Right lobe of liver (tissue), 6 donors: ENCODE measurements around the gene ZNF385B. TPM values are rescaled to one million over a fixed set of nuclear protein-coding genes. Genes with fewer than 3 reads are reported as not detected.

Experiments used
- ATAC-seq, 4 donors: fragments of 200-7000 bp; cut with Tn5 transposase; one replicate each; pipeline ENCODE4 v1.9.1; 2020; ENCODE audit warnings: mild to moderate bottlenecking in 4 of 4, moderate library complexity in 4 of 4
- DNase-seq, 3 donors: peaks; one replicate each; pipeline ENCODE4 v3.0.0-alpha.2; 2020
- H3K27ac ChIP-seq, 3 donors: fragments of 200-600 bp; one replicate each; pipeline ENCODE4 v1.8.0; 2022
- H3K27me3 ChIP-seq, 2 donors: fragments of 200-600 bp; one replicate each; pipeline ENCODE4 v1.8.0; 2022
- H3K36me3 ChIP-seq, 4 donors: fragments of 200-600 bp; sonication (generic) in 1 of 4; one replicate each; pipeline versions ENCODE4 v1.5.1 to v1.8.0; 2017 to 2022; ENCODE audit warnings: control low read depth in 1 of 4
- H3K4me1 ChIP-seq, 4 donors: fragments of 200-600 bp; sonication (generic) in 1 of 4; one replicate each; pipeline versions ENCODE4 v1.5.1 to v1.8.0; 2017 to 2022; ENCODE audit warnings: control low read depth in 1 of 4
- H3K4me3 ChIP-seq, 3 donors: fragments of 200-600 bp; one replicate each; pipeline ENCODE4 v1.8.0; 2022
- H3K9me3 ChIP-seq, 4 donors: fragments of 200-600 bp; sonication (generic) in 1 of 4; one replicate each; pipeline versions ENCODE4 v1.5.1 to v1.8.0; 2017 to 2022; ENCODE audit warnings: control low read depth in 1 of 4
- POLR2A ChIP-seq: fragments of 450-650 bp; IDR thresholded peaks from one replicate; pipeline ENCODE4 v1.6.1; 2017; ENCODE audit warnings: antibody characterized with exemption, mild to moderate bottlenecking
- WGBS: methylation state at CpG from one replicate; pipeline ENCODE4 v1.1.6; 2018; ENCODE audit warnings: low coverage, low lambda C conversion rate; ENCODE audit not compliant: insufficient coverage; ENCODE audit errors: missing lambda C conversion rate; 5-methylcytosine and 5-hydroxymethylcytosine counted together
- intact Hi-C, 2 donors: fragments of 100-400 bp; cut with DNase I; formaldehyde crosslinking; loops; one replicate each; pipeline versions ENCODE4 v1.11.2 to v1.14.1; 2022
- total RNA-seq, 6 experiments: library from RNA; depleted of rRNA in 2 of 6; stranded (reverse); fragments of >200 nt in 2 of 6; fragmentation: NEBNext Ultra II Directional in 3 of 6; extraction: Animal tissue kit (Norgen Biotek cat#: 25700) in 3 of 6; gene quantifications; one replicate each; pipeline versions ENCODE4 v1.1.0 to v1.2.4, GENCODE V29; 2016 to 2023
- TF ChIP-seq, protein P1 (sequence below), 4 donors: fragments of 200-600 bp in 3 of 4; fragments of 450-650 bp in 1 of 4; IDR thresholded peaks; one replicate each; pipeline versions ENCODE4 v1.5.1 to v1.8.0; 2016 to 2022; ENCODE audit warnings: antibody characterized with exemption in 4 of 4, mild to moderate bottlenecking in 2 of 4
- donor health status: DM: no; HTN: yes; CAD: no.
- donor health status: DM: no; HTN: no; CAD: no.
- donor health status: DM: no; HTN: no; CAD: no.
- donor health status: DM: no; HTN: yes; CAD: no.
- donor health status: DM: no; HTN: yes; CAD: no.

Gene ZNF385B
- total RNA-seq, 6 experiments from 2014 or later, result 3.9 to 15.7 (median 5.9) TPM

DNA sequence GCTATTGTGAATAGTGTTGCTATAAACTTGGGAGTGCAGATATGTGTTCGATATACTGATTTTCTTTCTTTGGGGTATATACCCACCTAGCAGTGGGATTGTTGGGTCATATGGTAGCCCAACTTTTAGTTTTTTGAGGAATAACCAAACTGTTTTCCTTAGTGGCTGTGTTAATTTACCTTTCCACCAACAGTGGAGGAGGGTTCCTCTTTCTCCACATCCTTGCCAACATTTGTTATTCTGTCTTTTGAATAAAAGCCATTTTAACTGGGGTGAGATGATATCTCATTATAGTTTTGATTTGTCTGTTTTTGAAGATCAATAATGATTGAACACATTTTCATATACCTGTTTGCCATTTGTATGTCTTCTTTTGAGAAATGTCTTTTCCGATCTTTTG lies 314.8 kb downstream of the ZNF385B start:
- H3K36me3 ChIP-seq, result peaks cover 0 to 19% (median 2%) of the 10 kb centered on the region in 4 donors
- H3K4me3 ChIP-seq, result no peak overlapping the region
- peaks cover 0 to 10% (median 4%) of the 10 kb centered on the region in 4 donors for H3K4me1 ChIP-seq
- no peak for TF ChIP-seq POLR2A
- TF ChIP-seq, protein P1, sequence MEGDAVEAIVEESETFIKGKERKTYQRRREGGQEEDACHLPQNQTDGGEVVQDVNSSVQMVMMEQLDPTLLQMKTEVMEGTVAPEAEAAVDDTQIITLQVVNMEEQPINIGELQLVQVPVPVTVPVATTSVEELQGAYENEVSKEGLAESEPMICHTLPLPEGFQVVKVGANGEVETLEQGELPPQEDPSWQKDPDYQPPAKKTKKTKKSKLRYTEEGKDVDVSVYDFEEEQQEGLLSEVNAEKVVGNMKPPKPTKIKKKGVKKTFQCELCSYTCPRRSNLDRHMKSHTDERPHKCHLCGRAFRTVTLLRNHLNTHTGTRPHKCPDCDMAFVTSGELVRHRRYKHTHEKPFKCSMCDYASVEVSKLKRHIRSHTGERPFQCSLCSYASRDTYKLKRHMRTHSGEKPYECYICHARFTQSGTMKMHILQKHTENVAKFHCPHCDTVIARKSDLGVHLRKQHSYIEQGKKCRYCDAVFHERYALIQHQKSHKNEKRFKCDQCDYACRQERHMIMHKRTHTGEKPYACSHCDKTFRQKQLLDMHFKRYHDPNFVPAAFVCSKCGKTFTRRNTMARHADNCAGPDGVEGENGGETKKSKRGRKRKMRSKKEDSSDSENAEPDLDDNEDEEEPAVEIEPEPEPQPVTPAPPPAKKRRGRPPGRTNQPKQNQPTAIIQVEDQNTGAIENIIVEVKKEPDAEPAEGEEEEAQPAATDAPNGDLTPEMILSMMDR (IDR thresholded peaks at IDR 0.05), result no peak
- H3K27me3 ChIP-seq, result no peaks in the 10 kb centered on the region
- DNase-seq, result no peak
- 96% methylated on average over 2 of the region's 2 CpGs for WGBS
- intact Hi-C loops, result no loop called here
- ATAC-seq, result no peak
- no peak overlapping the region for H3K27ac ChIP-seq
- no peaks in the 10 kb centered on the region for H3K9me3 ChIP-seq

DNA sequence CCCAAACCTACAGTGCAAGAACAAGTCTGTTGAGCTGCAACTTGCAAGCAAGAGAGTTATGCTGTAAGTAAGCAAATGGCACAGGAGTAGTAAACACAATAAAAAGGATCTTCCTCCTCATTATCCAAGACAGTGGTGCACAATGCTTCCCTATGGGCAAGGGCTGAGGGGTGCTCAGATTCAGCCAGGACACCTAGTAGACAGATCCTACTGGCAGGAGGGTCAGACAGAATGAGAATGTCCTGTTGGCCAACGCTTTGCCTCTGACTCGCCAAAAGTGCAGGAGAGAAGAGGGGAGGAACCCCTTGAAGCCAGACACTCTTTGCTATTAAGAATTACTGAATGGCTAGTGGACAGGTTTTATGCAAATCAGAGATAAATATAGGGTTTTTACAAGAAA lies 316.4 kb downstream of the ZNF385B start:
- no peak overlapping the region for H3K27ac ChIP-seq
- ATAC-seq (no peak), DNase-seq (no peak)
- H3K4me3 ChIP-seq, result no peak overlapping the region
- H3K36me3 ChIP-seq, result peaks cover 0 to 21% (median 2%) of the 10 kb centered on the region in 4 donors
- intact Hi-C loops, result no loop called here
- TF ChIP-seq, protein P1 (IDR thresholded peaks at IDR 0.05), result no peak
- no peak for TF ChIP-seq POLR2A
- no peaks in the 10 kb centered on the region for H3K9me3 ChIP-seq
- H3K4me1 ChIP-seq, result no peaks in the 10 kb centered on the region
- 94% methylated on average over 2 of the region's 2 CpGs for WGBS
- no peaks in the 10 kb centered on the region for H3K27me3 ChIP-seq

DNA sequence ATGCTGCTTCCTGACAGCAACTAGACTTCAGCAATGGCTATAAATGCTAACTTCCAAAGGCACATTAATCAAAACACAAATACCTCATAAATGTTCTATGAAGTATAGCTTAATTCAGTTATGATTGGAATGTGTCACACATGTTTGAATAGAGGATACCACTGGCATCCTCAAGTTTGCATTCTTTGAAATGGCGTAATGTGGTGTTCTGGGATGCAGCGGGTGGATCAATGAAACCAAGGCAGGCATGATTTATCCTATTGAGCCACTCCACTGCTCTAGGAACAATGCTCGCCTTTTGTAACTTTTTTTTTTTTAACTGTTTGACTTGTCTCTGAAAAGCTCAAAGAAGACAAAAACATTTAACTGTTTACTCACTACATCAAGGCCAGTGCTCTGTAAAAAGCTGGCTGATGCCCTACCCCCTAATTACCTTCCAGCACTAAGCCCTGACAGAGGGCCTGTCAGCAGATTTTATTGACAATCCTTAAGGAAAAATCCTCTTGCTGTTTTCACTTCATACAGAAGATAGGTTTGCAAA lies 318.0 kb downstream of the ZNF385B start:
- DNase-seq, result no peak
- WGBS, result 80% methylated on average over 3 of the region's 3 CpGs
- Histone ChIP-seq H3K4me3 (no peak overlapping the region), H3K4me1 (no peaks in the 10 kb centered on the region), H3K27me3 (no peaks in the 10 kb centered on the region), H3K27ac (no peak overlapping the region), H3K9me3 (no peaks in the 10 kb centered on the region), H3K36me3 (peaks cover 0 to 29% (median 2%) of the 10 kb centered on the region in 4 donors)
- intact Hi-C loops, result no loop called here
- ATAC-seq, result peak in 2 of 4 donors; percentile 35 to 38
- TF ChIP-seq, protein P1 (IDR thresholded peaks at IDR 0.05), result no peak
- TF ChIP-seq POLR2A, result no peak

DNA sequence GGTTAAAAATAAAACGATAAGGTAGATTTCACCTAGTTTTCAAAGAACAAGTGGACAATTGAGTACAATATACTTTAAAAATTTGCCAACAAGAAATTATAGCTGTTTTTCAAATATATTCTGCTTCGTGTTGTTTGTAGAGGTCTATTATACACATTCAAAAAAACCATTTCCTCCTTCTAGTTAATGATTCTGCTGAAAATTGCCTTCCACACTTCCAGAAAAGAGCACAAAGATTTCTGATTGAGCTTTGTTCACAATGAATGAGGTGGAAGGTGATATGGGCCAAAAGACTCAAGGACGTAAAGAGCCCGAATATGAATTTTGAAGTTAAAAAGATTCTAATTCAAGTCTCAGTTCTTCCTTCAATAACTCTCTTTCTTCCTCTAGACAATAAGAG lies 319.8 kb downstream of the ZNF385B start:
- H3K9me3 ChIP-seq, result no peaks in the 10 kb centered on the region
- DNase-seq (no peak), ATAC-seq (no peak)
- H3K36me3 ChIP-seq, result peaks cover 0 to 30% (median 2%) of the 10 kb centered on the region in 4 donors
- TF ChIP-seq, protein P1 (IDR thresholded peaks at IDR 0.05), result no peak
- TF ChIP-seq POLR2A, result no peak
- H3K4me1 ChIP-seq, result no peaks in the 10 kb centered on the region
- no peak overlapping the region for H3K27ac ChIP-seq
- no peak overlapping the region for H3K4me3 ChIP-seq
- no peaks in the 10 kb centered on the region for H3K27me3 ChIP-seq
- intact Hi-C loops, result no loop called here
- 71% methylated on average over 4 of the region's 4 CpGs for WGBS
